PC-3 (cell line): ENCODE data around the gene CDAN1.

Source experiments
- EZH2phosphoT487 ChIP-seq: fragments of 300-600 bp; sonication (generic); IDR thresholded peaks from 2 replicates; pipeline ENCODE4 v1.6.1; 2018; ENCODE audit warnings: mild to moderate bottlenecking, antibody characterized with exemption, low read length, borderline replicate concordance
- TF ChIP-seq, protein P1 (sequence below): fragments of 300-600 bp; sonication (generic); conservative IDR thresholded peaks from 2 replicates; pipeline ENCODE4 v1.5.1; 2017; ENCODE audit warnings: antibody characterized with exemption, low read depth, mild to moderate bottlenecking, low read length

- TF ChIP-seq, protein P1, sequence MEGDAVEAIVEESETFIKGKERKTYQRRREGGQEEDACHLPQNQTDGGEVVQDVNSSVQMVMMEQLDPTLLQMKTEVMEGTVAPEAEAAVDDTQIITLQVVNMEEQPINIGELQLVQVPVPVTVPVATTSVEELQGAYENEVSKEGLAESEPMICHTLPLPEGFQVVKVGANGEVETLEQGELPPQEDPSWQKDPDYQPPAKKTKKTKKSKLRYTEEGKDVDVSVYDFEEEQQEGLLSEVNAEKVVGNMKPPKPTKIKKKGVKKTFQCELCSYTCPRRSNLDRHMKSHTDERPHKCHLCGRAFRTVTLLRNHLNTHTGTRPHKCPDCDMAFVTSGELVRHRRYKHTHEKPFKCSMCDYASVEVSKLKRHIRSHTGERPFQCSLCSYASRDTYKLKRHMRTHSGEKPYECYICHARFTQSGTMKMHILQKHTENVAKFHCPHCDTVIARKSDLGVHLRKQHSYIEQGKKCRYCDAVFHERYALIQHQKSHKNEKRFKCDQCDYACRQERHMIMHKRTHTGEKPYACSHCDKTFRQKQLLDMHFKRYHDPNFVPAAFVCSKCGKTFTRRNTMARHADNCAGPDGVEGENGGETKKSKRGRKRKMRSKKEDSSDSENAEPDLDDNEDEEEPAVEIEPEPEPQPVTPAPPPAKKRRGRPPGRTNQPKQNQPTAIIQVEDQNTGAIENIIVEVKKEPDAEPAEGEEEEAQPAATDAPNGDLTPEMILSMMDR = no peak
- TF ChIP-seq EZH2phosphoT487 = no peak
Measured at GRCh38 chr15:42686281-42686680, 50.6 kb downstream of the CDAN1 start.
